HepG2 (cell line): Measurements from ENCODE around the gene TMEM107. TPM values are rescaled to one million over a fixed set of nuclear protein-coding genes. Genes with fewer than 3 reads are reported as not detected.

Experiments
- KIAA2018 ChIP-seq: sonication (generic); formaldehyde crosslinking; IDR thresholded peaks from 2 replicates; pipeline ENCODE4 v1.5.0; 2020; ENCODE audit warnings: mild to moderate bottlenecking, missing genetic modification reagents, borderline replicate concordance
- MEF2D ChIP-seq: sonication (generic); formaldehyde crosslinking; IDR thresholded peaks from 2 replicates; pipeline ENCODE4 v1.5.1; 2020; ENCODE audit warnings: mild to moderate bottlenecking, missing genetic modification reagents
- MEIS2 ChIP-seq: sonication (generic); formaldehyde crosslinking; IDR thresholded peaks from 2 replicates; pipeline ENCODE4 v1.9.0; 2021; ENCODE audit warnings: mild to moderate bottlenecking, missing genetic modification reagents
- MYNN ChIP-seq: sonication (generic); formaldehyde crosslinking; IDR thresholded peaks from 2 replicates; pipeline ENCODE4 v1.4.0; 2020; ENCODE audit warnings: mild to moderate bottlenecking, low read depth, missing genetic modification reagents
- RNF219 ChIP-seq: sonication (generic); formaldehyde crosslinking; IDR thresholded peaks from 2 replicates; pipeline ENCODE4 v1.5.0; 2020; ENCODE audit warnings: mild to moderate bottlenecking, missing genetic modification reagents
- TARDBP ChIP-seq: sonication (generic); formaldehyde crosslinking; IDR thresholded peaks from 2 replicates; pipeline ENCODE4 v1.8.0; 2022; ENCODE audit warnings: mild to moderate bottlenecking, missing genetic modification reagents
- TCF7L2 ChIP-seq: IDR thresholded peaks from 2 replicates; pipeline ENCODE4 v1.6.1; 2011; ENCODE audit warnings: mild to moderate bottlenecking, low read depth, low read length, moderate library complexity
- TERF1 ChIP-seq: sonication (generic); formaldehyde crosslinking; IDR thresholded peaks from 2 replicates; pipeline ENCODE4 v1.8.0; 2022; ENCODE audit warnings: mild to moderate bottlenecking, missing genetic modification reagents, moderate library complexity
- ZBTB8A ChIP-seq: sonication (generic); formaldehyde crosslinking; IDR thresholded peaks from 2 replicates; pipeline ENCODE4 v1.4.0; 2020; ENCODE audit warnings: mild to moderate bottlenecking, low read depth, missing genetic modification reagents, borderline replicate concordance
- ZFP91 ChIP-seq: sonication (generic); formaldehyde crosslinking; IDR thresholded peaks from 2 replicates; pipeline ENCODE4 v1.9.0; 2022; ENCODE audit warnings: missing genetic modification reagents, mild to moderate bottlenecking, borderline replicate concordance
- ZNF10 ChIP-seq: sonication (generic); formaldehyde crosslinking; IDR thresholded peaks from 2 replicates; pipeline ENCODE4 v1.4.0; 2020; ENCODE audit warnings: mild to moderate bottlenecking, low read depth, missing genetic modification reagents, borderline replicate concordance
- polyA plus RNA-seq, 8 experiments: library from polyadenylated mRNA; depleted of rRNA in 3 of 8; stranded (reverse) in 7 of 8; unstranded in 1 of 8; fragments of >200 nt; fragmentation: Illumina TruSeq in 4 of 8; extraction: Trizol in 4 of 8; gene quantifications; 2 replicates each; pipeline versions ENCODE4 v1.2.1 to v1.2.3, GENCODE V29; 2011 to 2016; ENCODE audit warnings: low read depth in 4 of 8, missing spikeins in 1 of 8, mixed read lengths in 1 of 8; ENCODE audit not compliant: insufficient read depth in 1 of 8
- total RNA-seq, 5 experiments: library from RNA; depleted of rRNA; stranded (reverse); fragments of >200 nt; fragmentation: Illumina TruSeq; extraction: Trizol; gene quantifications; 2 replicates each; pipeline ENCODE4 v1.2.3, GENCODE V29; 2016; ENCODE audit warnings: low read depth in 1 of 5

The TMEM107 gene
- total and polyA plus RNA-seq, 2 of the 13 experiments (the other 11 are each of a cell fraction or from before 2014, with no cell fraction given), result 7.2 to 15.3 TPM

GRCh38 chr17:8156246-8156992 lies 19.8 kb downstream of the TMEM107 start (continued):
- TF ChIP-seq KIAA2018 (CRISPR knock-in tag) (no peak), RNF219 (no peak), ZFP91 (CRISPR knock-in tag) (peak; percentile 57; the same call in 1 of the 2 replicates), ZNF10 (CRISPR knock-in tag) (no peak), TERF1 (no peak), TARDBP (CRISPR knock-in tag) (no peak), MYNN (CRISPR knock-in tag) (no peak), TCF7L2 (no peak), ZBTB8A (CRISPR knock-in tag) (no peak), MEF2D (CRISPR knock-in tag) (no peak), MEIS2 (no peak; the same call in 1 of the 2 replicates)
